A673 (cell line): ENCODE data around the gene CCDC88B. TPM values are rescaled to one million over a fixed set of nuclear protein-coding genes. Genes with fewer than 3 reads are reported as not detected.

Experiments used
- BruUV-seq: library from RNA; stranded (reverse); fragments of 400-500 nt; replicated peaks from 2 replicates; lab custom pipeline; 2021; lab: Mats Ljungman, UMichigan
- CTCF ChIA-PET: fragments of 300-600 bp; sonication (Branson Sonifier 250); formaldehyde crosslinking; loops from one replicate; lab custom pipeline; 2022; ENCODE audit warnings: antibody characterized with exemption; lab: Charles Lee
- POLR2A ChIA-PET: fragments of 300-600 bp; sonication (Branson Sonifier 250); formaldehyde crosslinking; loops from one replicate; lab custom pipeline; 2022; ENCODE audit warnings: antibody characterized with exemption; ENCODE audit not compliant: low non-redundant PET; lab: Charles Lee
- DNase-seq: peaks from one replicate; pipeline ENCODE4 v3.0.0-alpha.2; 2015; ENCODE audit warnings: low spot score
- H3K27ac ChIP-seq: fragments of 200-600 bp; sonication (generic); 2 replicates; pipeline ENCODE4 v1.5.1; 2016; ENCODE audit warnings: mixed run types, low read depth, mild to moderate bottlenecking, mixed read lengths, antibody characterized with exemption, low read length; ENCODE audit not compliant: poor library complexity, severe bottlenecking
- H3K27me3 ChIP-seq: fragments of 200-600 bp; sonication (generic); replicated peaks from 2 replicates; pipeline ENCODE4 v1.6.1; 2017; ENCODE audit warnings: mixed run types, low read depth, mild to moderate bottlenecking, mixed read lengths, antibody characterized with exemption, low read length; ENCODE audit not compliant: insufficient read depth, poor library complexity
- H3K36me3 ChIP-seq: fragments of 200-600 bp; sonication (generic); 2 replicates; pipeline ENCODE4 v1.6.1; 2016; ENCODE audit warnings: mixed run types, mild to moderate bottlenecking, mixed read lengths, antibody characterized with exemption, low read length; ENCODE audit not compliant: insufficient read depth, poor library complexity, severe bottlenecking
- H3K4me1 ChIP-seq: fragments of 200-600 bp; sonication (generic); 2 replicates; pipeline ENCODE4 v1.6.1; 2017; ENCODE audit warnings: mixed run types, mild to moderate bottlenecking, mixed read lengths, antibody characterized with exemption, low read length; ENCODE audit not compliant: insufficient read depth, poor library complexity, severe bottlenecking
- H3K4me3 ChIP-seq: fragments of 200-600 bp; sonication (generic); 2 replicates; pipeline ENCODE4 v1.5.1; 2016; ENCODE audit warnings: low read depth, mixed run types, mild to moderate bottlenecking, mixed read lengths, low read length; ENCODE audit not compliant: poor library complexity, severe bottlenecking
- H3K9me3 ChIP-seq: fragments of 200-600 bp; sonication (generic); 2 replicates; pipeline ENCODE4 v1.6.1; 2016; ENCODE audit warnings: mixed run types, low read depth, mild to moderate bottlenecking, mixed read lengths, antibody characterized with exemption, low read length; ENCODE audit not compliant: poor library complexity, severe bottlenecking
- EZH2 ChIP-seq: fragments of 200-600 bp; sonication (generic); IDR thresholded peaks from 2 replicates; pipeline ENCODE4 v1.6.1; 2017; ENCODE audit warnings: borderline replicate concordance, low read depth, mild to moderate bottlenecking, mixed read lengths, antibody characterized with exemption, low read length; ENCODE audit not compliant: poor library complexity, severe bottlenecking
- intact Hi-C: fragments of 100-400 bp; cut with micrococcal nuclease; formaldehyde crosslinking; loops from one replicate; pipeline ENCODE4 v1.10.0; 2022; ENCODE audit not compliant: unreplicated experiment
- total RNA-seq: library from RNA; stranded (reverse); gene quantifications from 2 replicates; pipeline ENCODE4 v1.2.3, GENCODE V29; 2021
- TF ChIP-seq, protein P1 (sequence below): fragments of 300-800, 200-600 bp; sonication (generic); conservative IDR thresholded peaks from 2 replicates; pipeline ENCODE4 v1.5.1; 2017; ENCODE audit warnings: low read depth, mild to moderate bottlenecking, antibody characterized with exemption, low read length, moderate library complexity, mixed read lengths

Gene CCDC88B
- total RNA-seq, 1 experiment from 2014 or later = 0.47 TPM

DNA sequence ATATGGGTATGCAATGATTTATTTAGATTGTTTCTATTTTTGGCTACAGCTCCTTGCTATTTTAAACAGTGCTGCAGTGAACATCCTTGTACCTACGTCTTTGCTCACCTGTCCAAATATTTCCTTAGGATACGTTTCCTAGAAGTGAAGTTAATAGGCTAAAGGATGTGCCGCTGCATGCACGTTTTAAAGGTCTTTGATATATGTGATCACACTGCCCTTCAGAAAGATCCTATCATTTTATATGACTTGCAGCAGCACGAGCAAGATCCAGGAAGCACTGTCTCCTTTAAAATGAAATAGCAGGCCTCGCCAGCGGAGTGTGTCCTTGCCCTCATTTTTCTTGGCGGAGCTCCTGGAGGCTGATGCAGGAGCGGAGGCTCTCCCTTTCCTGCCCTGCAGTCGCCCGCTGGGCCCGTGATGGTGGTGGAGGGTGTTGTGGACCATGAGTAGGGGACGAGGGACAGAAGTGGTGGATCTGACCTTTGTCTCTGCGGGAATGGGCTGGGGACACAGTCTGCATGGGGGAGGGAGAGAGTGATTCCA, 38.4 kb downstream of the CCDC88B start:
- ChIA-PET CTCF (no interaction called here), POLR2A (no interaction called here)
- no peak overlapping the region for H3K4me3 ChIP-seq
- TF ChIP-seq EZH2 = no peak
- TF ChIP-seq, protein P1, sequence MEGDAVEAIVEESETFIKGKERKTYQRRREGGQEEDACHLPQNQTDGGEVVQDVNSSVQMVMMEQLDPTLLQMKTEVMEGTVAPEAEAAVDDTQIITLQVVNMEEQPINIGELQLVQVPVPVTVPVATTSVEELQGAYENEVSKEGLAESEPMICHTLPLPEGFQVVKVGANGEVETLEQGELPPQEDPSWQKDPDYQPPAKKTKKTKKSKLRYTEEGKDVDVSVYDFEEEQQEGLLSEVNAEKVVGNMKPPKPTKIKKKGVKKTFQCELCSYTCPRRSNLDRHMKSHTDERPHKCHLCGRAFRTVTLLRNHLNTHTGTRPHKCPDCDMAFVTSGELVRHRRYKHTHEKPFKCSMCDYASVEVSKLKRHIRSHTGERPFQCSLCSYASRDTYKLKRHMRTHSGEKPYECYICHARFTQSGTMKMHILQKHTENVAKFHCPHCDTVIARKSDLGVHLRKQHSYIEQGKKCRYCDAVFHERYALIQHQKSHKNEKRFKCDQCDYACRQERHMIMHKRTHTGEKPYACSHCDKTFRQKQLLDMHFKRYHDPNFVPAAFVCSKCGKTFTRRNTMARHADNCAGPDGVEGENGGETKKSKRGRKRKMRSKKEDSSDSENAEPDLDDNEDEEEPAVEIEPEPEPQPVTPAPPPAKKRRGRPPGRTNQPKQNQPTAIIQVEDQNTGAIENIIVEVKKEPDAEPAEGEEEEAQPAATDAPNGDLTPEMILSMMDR = no peak
- no peaks in the 10 kb centered on the region for H3K4me1 ChIP-seq
- no peak overlapping the region for H3K27ac ChIP-seq
- H3K9me3 ChIP-seq = no peaks in the 10 kb centered on the region
- no peaks in the 10 kb centered on the region for H3K36me3 ChIP-seq
- DNase-seq = no peak
- no peaks in the 10 kb centered on the region for H3K27me3 ChIP-seq
- intact Hi-C loops = no loop called here
- BruUV-seq = no TSS peak

DNA sequence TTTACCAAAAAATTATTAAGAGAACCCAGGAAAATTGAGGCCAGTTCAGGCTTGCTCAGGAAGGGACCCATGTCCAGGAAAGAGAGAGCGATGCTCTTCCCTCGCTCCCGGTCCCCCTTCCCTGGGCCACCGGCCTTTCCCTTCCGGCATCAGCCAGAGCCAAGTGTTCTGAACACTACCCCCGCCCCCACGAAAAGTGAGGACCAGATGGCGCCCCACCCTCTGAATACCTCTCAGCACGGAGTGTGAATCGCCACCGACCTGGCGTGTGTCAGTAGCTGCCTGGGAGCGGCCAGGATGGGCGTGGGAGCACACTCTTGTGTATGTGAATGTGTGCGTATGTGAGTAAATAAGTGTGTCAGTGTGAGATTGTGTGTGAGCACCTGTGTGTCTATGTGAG, 39.2 kb downstream of the CCDC88B start:
- ChIA-PET CTCF (no interaction called here), POLR2A (no interaction called here)
- intact Hi-C loops = no loop called here
- H3K36me3 ChIP-seq = no peaks in the 10 kb centered on the region
- no TSS peak for BruUV-seq
- H3K27ac ChIP-seq = no peak overlapping the region
- TF ChIP-seq, protein P1 = no peak
- TF ChIP-seq EZH2 = no peak
- H3K9me3 ChIP-seq = no peaks in the 10 kb centered on the region
- no peaks in the 10 kb centered on the region for H3K27me3 ChIP-seq
- H3K4me1 ChIP-seq = no peaks in the 10 kb centered on the region
- no peak for DNase-seq
- no peak overlapping the region for H3K4me3 ChIP-seq

DNA sequence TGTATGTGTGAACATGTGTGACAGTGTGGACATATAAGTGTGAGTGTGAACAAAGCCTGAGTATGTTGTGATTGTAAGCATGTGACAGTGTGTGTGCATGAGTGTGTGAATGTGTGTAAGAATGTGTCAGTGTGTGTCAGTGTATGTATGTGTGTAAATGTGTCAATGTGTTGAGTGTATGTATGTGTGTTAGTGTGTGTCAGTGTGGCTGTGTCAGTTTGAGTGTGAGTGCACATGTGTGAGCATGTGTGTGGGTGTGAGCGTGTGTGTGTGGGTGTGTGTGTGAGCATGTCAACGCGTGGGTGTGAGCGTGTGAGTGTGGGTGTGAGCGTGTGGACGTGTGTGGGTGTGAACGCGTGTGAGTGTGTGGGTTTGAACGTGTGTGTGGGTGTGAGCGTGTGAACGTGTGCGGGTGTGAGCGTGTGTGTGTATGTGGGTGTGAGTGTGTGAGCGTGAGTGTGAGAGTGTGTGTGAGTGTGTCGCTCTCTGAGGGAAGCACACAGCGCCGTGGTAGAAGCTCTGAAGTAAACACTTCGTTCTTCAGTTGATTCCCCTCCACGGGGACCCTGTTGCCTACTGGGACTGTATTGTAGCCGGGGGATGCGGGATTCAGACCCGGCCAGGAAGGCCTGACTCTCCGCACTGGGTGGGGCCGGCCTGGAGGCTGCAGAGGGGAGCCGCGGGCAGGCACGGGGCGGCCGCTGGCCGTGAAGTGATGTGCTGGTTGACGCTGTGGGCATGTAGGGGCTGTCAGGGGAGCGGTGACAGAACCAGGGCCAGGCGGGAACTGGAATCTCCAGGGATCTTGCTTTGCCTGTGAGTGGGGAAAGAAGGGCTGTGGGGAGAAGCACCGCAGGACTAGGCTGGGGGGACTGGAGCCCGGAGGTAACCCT, 40.1 kb downstream of the CCDC88B start:
- Histone ChIP-seq H3K4me1 (no peaks in the 10 kb centered on the region), H3K27ac (no peak overlapping the region), H3K9me3 (no peaks in the 10 kb centered on the region), H3K27me3 (no peaks in the 10 kb centered on the region), H3K36me3 (no peaks in the 10 kb centered on the region), H3K4me3 (no peak overlapping the region)
- TF ChIP-seq, protein P1 = no peak
- TF ChIP-seq EZH2 = no peak
- ChIA-PET CTCF (no interaction called here), POLR2A (no interaction called here)
- no peak for DNase-seq
- intact Hi-C loops = no loop called here
- BruUV-seq = no TSS peak
